Thoracic aorta (tissue), 2 donors: Measurements from ENCODE around the gene BSG. TPM values are rescaled to one million over a fixed set of nuclear protein-coding genes. Genes with fewer than 3 reads are reported as not detected.
"Not testable (repeated sequence)": the region's sequence is repeated elsewhere in the genome, so short reads cannot be mapped to it uniquely, and the experiment has no call there.

Source experiments
- ATAC-seq: fragments of 150-250 bp; one replicate; pipeline ENCODE4 v1.8.0; 2017; ENCODE audit warnings: low read depth; ENCODE audit not compliant: insufficient number of reproducible peaks, low FRiP score
- DNase-seq: peaks from one replicate; pipeline ENCODE4 v3.0.0-alpha.2; 2020; ENCODE audit warnings: low spot score
- H3K27ac ChIP-seq, 2 donors: fragments of 200-600 bp; sonication (generic); 1 replicate in 1 of 2; 2 replicates in 1 of 2; pipeline ENCODE4 v1.5.1; 2016; ENCODE audit warnings: mild to moderate bottlenecking in 2 of 2, moderate library complexity in 2 of 2
- H3K27me3 ChIP-seq: fragments of 200-600 bp; sonication (generic); replicated peaks from 2 replicates; pipeline ENCODE4 v1.6.0; 2016; ENCODE audit warnings: mild to moderate bottlenecking; ENCODE audit not compliant: insufficient read depth
- H3K36me3 ChIP-seq: fragments of 200-600 bp; sonication (generic); one replicate; pipeline ENCODE4 v1.5.1; 2016
- H3K4me1 ChIP-seq, 2 donors: fragments of 200-600 bp; sonication (generic); 1 replicate in 1 of 2; 2 replicates in 1 of 2; pipeline versions ENCODE4 v1.5.1 to v1.6.0; 2016; ENCODE audit warnings: low read depth in 2 of 2, mild to moderate bottlenecking in 1 of 2; ENCODE audit not compliant: control insufficient read depth in 1 of 2
- H3K4me3 ChIP-seq: fragments of 200-600 bp; sonication (generic); 2 replicates; pipeline ENCODE4 v1.5.1; 2016; ENCODE audit warnings: mild to moderate bottlenecking
- H3K9me3 ChIP-seq: fragments of 200-600 bp; sonication (generic); 2 replicates; pipeline ENCODE4 v1.5.1; 2016
- total RNA-seq, 2 donors: library from RNA; depleted of rRNA; stranded (reverse); fragments of >200 nt; gene quantifications; one replicate each; pipeline versions ENCODE4 v1.1.0 to v1.2.3, GENCODE V29; 2016
- TF ChIP-seq, protein P1 (sequence below): fragments of 200-600 bp; sonication (generic); IDR thresholded peaks from one replicate; pipeline ENCODE4 v1.5.1; 2019; ENCODE audit warnings: antibody characterized with exemption

The BSG gene
- total RNA-seq, 2 donors from 2014 or later, result 344 to 575 TPM

DNA sequence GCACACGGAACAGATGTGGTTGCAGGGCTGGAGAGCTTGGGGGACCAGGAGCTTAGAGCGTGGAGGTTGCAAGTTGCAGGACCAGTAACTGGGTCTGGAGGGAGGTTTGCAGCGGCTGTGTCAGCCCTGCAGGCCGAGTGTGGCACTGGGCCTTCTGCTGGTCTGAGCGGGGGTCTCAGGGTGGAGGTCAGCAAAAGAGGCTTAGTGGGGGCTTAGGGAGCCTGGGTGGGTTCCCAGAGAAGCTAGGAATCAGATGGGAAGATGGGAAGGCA, 11.5 kb downstream of the BSG start:
- TF ChIP-seq, protein P1, sequence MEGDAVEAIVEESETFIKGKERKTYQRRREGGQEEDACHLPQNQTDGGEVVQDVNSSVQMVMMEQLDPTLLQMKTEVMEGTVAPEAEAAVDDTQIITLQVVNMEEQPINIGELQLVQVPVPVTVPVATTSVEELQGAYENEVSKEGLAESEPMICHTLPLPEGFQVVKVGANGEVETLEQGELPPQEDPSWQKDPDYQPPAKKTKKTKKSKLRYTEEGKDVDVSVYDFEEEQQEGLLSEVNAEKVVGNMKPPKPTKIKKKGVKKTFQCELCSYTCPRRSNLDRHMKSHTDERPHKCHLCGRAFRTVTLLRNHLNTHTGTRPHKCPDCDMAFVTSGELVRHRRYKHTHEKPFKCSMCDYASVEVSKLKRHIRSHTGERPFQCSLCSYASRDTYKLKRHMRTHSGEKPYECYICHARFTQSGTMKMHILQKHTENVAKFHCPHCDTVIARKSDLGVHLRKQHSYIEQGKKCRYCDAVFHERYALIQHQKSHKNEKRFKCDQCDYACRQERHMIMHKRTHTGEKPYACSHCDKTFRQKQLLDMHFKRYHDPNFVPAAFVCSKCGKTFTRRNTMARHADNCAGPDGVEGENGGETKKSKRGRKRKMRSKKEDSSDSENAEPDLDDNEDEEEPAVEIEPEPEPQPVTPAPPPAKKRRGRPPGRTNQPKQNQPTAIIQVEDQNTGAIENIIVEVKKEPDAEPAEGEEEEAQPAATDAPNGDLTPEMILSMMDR, result no peak
- peaks cover under 1% of the 10 kb centered on the region for H3K27me3 ChIP-seq
- peaks cover 34% of the 10 kb centered on the region for H3K36me3 ChIP-seq
- DNase-seq, result no peak
- H3K4me3 ChIP-seq, result no peak overlapping the region
- ATAC-seq, result no peak
- no peak overlapping the region for H3K27ac ChIP-seq
- H3K4me1 ChIP-seq, result no peaks in the 10 kb centered on the region
- H3K9me3 ChIP-seq, result no peaks in the 10 kb centered on the region

DNA sequence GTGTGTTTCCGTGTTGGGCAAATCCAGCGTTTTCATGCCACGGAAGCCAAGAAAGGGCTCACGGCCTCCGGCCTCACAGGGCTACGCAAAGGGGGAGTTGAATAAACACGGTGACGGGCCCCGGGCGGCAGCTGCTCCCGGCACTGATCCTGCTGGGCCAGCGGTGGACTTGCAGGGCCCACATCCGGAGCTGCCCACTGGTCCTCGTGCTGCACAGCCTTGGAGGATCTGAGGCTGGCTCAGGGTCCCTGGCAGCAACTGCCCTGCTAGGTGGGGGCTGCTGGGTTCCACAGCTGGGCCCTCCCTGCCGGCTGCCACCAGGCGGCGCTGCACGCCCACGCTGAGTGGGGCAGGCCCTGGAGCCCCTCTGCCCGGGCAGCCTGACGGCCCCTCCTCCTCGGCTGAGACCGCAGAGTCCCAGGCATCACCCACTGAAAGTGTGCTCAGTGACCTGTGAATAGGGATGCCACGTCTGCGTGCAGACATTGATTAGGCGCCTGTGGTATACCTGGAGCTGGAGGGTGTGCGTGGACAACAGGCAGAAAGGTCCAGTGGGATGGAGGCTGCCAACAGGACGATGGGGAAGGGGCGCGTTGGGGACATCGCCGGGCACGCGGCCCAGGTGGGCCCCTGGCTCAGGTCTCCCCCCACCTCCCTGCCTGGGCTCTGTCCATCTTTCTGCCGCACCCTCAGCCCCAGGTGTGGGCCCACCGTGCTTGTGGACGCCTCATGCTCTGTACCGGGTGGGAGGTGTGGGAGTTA, 12.0 kb downstream of the BSG start:
- Histone ChIP-seq H3K36me3 (peaks cover 34% of the 10 kb centered on the region), H3K4me1 (peaks cover 0 to 3% of the 10 kb centered on the region in 2 donors), H3K9me3 (no peaks in the 10 kb centered on the region), H3K27me3 (peaks cover 5% of the 10 kb centered on the region), H3K4me3 (no peak overlapping the region), H3K27ac (no peak overlapping the region)
- no peak for ATAC-seq
- TF ChIP-seq, protein P1, result peak; percentile 54
- no peak for DNase-seq

DNA sequence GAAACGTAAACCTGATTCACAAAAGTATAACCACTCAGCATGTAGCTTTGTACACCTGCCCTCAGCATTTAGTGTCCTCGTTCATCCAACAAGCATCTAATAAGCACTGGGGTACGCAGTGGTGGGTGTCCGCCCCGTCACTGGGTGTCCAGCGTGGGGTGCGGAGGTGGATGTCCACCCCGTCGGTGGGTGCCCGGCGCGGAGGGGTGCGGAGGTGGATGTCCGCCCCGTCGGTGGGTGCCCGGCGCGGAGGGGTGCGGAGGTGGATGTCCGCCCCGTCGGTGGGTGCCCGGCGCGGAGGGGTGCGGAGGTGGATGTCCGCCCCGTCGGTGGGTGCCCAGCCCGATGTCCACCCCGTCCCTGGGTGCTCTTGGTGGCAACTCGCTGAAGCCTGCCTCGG, 12.8 kb downstream of the BSG start:
- not testable (repeated sequence) for H3K27me3 ChIP-seq, ATAC-seq, H3K9me3 ChIP-seq, DNase-seq, H3K27ac ChIP-seq, H3K4me1 ChIP-seq, H3K4me3 ChIP-seq
- H3K36me3 ChIP-seq, result peaks cover 28% of the 10 kb centered on the region

DNA sequence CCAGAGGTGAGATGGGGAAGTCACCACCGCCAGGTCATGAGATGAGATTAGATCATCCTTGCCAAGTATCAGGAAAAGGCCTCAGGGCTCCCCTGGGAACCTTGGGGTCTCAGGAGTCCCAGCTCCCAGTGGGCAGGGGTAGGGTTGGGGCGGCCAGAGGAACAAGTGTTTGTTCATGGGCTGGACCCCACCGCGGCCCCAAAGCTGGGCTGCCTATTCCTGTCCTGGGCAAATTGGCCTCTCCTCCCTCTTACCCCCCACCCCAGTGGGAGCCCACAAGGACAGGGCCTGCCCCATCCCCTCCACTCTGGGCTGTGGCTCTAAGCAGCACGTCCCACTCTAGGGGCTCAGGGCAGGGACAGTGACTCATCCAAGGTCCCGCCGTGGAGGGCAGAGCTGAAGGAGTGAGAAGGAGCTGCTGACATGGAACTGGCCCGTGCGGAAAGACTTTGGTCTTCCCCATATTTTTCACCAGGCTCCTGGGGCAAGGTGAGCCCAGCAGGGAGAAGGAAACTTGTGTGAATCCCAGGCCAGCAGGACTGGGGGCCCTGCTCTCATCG, 13.2 kb downstream of the BSG start:
- ATAC-seq, result no peak
- peaks cover 7% of the 10 kb centered on the region for H3K27me3 ChIP-seq
- TF ChIP-seq, protein P1, result no peak
- peaks cover 24% of the 10 kb centered on the region for H3K36me3 ChIP-seq
- H3K9me3 ChIP-seq, result no peaks in the 10 kb centered on the region
- peaks cover 2 to 4% of the 10 kb centered on the region in 2 donors for H3K4me1 ChIP-seq
- no peak overlapping the region for H3K4me3 ChIP-seq
- H3K27ac ChIP-seq, result no peak overlapping the region
- no peak for DNase-seq

DNA sequence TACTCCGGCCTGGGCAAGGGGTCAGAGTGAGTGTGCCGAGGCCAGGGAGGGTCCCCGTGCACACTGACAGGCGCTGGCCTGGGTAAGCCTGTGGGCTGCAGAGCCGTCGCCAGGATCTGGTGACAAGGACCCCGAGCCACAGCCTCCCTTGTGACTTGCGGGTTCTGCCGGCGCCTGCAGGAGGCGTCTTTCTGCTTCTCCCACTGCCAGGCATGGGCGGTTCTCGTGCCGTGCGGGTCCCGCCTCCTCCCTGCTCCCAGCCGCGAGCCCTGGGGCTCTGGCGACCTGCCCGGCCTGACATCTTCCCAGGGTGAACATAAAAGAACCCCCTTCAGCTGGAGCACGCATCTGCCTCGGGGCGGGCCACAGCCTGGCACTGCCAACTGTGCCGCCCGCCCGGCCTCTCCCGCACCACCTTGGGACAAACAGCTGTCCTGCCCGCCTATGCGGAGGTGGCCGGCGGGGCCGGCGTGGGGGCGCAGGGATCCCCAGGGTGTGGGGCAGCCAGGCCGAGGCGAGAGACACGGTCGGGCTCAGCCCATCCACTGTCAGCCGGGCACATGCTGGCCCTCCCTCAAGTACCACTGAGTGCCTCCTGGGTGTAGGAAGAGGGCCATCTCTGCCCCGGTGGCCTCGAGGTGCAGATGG, 15.8 kb downstream of the BSG start:
- H3K27me3 ChIP-seq, result peaks cover 20% of the 10 kb centered on the region
- H3K27ac ChIP-seq, result no peak overlapping the region
- peaks cover 3 to 4% of the 10 kb centered on the region in 2 donors for H3K4me1 ChIP-seq
- TF ChIP-seq, protein P1, result no peak
- DNase-seq (no peak), ATAC-seq (no peak)
- no peak overlapping the region for H3K4me3 ChIP-seq
- peaks cover 3% of the 10 kb centered on the region for H3K36me3 ChIP-seq
- no peaks in the 10 kb centered on the region for H3K9me3 ChIP-seq
